ENCODE data around the gene LEUTX. TPM values are rescaled to one million over a fixed set of nuclear protein-coding genes. Genes with fewer than 3 reads are reported as not detected.

Gene LEUTX
- total RNA-seq, 1 donor from 2014 or later = not detected

- H3K27me3 Mint-ChIP-seq (ENCODE audit: low read depth) = no peaks in the 10 kb centered on the region
- H3K4me1 Mint-ChIP-seq (ENCODE audit: low read depth) = peaks cover 19% of the 10 kb centered on the region
- DNase-seq (ENCODE audit: low spot score) = no peak
- H3K36me3 Mint-ChIP-seq (ENCODE audit: low read depth) = peaks cover 45% of the 10 kb centered on the region
- intact Hi-C loops (cut with micrococcal nuclease) = no loop called here
- no peak overlapping the region for H3K4me3 Mint-ChIP-seq (ENCODE audit: low read depth)
- H3K9me3 Mint-ChIP-seq = no peaks in the 10 kb centered on the region
- no peak overlapping the region for H3K27ac Mint-ChIP-seq
Measured at GRCh38 chr19:39828015-39828653, 49.5 kb downstream of the LEUTX start.

GRCh38 chr19:39828654-39829032 is 50.0 kb downstream of the LEUTX start:
- Mint-ChIP-seq H3K36me3 (ENCODE audit: low read depth) (peaks cover 45% of the 10 kb centered on the region), H3K4me3 (ENCODE audit: low read depth) (no peak overlapping the region), H3K4me1 (ENCODE audit: low read depth) (peaks cover 19% of the 10 kb centered on the region), H3K27ac (no peak overlapping the region), H3K27me3 (ENCODE audit: low read depth) (no peaks in the 10 kb centered on the region), H3K9me3 (no peaks in the 10 kb centered on the region)
- intact Hi-C loops (cut with micrococcal nuclease) = no loop called here
- DNase-seq (ENCODE audit: low spot score) = no peak

- Mint-ChIP-seq H3K36me3 (ENCODE audit: low read depth) (peaks cover 53% of the 10 kb centered on the region), H3K9me3 (no peaks in the 10 kb centered on the region), H3K4me3 (ENCODE audit: low read depth) (no peak overlapping the region), H3K27me3 (ENCODE audit: low read depth) (no peaks in the 10 kb centered on the region), H3K4me1 (ENCODE audit: low read depth) (peaks cover 27% of the 10 kb centered on the region), H3K27ac (no peak overlapping the region)
- no peak for DNase-seq (ENCODE audit: low spot score)
- intact Hi-C loops (cut with micrococcal nuclease) = loop anchor here (5.0 kb wide), 1 partner anchor 143 kb away; the partner anchor contains the start of gene PSMC4
Measured at GRCh38 chr19:39829702-39830275, 51.1 kb downstream of the LEUTX start.

- H3K27ac Mint-ChIP-seq = no peak overlapping the region
- intact Hi-C loops (cut with micrococcal nuclease) = loop anchor here (5.0 kb wide), 1 partner anchor 142 kb away; the partner anchor contains the start of gene PSMC4
- H3K27me3 Mint-ChIP-seq (ENCODE audit: low read depth) = no peaks in the 10 kb centered on the region
- peaks cover 56% of the 10 kb centered on the region for H3K36me3 Mint-ChIP-seq (ENCODE audit: low read depth)
- H3K4me1 Mint-ChIP-seq (ENCODE audit: low read depth) = peaks cover 28% of the 10 kb centered on the region
- H3K4me3 Mint-ChIP-seq (ENCODE audit: low read depth) = no peak overlapping the region
- DNase-seq (ENCODE audit: low spot score) = no peak
- no peaks in the 10 kb centered on the region for H3K9me3 Mint-ChIP-seq
Measured at GRCh38 chr19:39830406-39830805, 51.8 kb downstream of the LEUTX start.

- Mint-ChIP-seq H3K4me1 (ENCODE audit: low read depth) (peaks cover 28% of the 10 kb centered on the region), H3K27me3 (ENCODE audit: low read depth) (no peaks in the 10 kb centered on the region), H3K36me3 (ENCODE audit: low read depth) (peaks cover 56% of the 10 kb centered on the region), H3K4me3 (ENCODE audit: low read depth) (no peak overlapping the region), H3K9me3 (no peaks in the 10 kb centered on the region), H3K27ac (peak overlapping the region; percentile 36)
- intact Hi-C loops (cut with micrococcal nuclease) = loop anchor here (5.0 kb wide), 1 partner anchor 141 kb away; the partner anchor contains the start of gene PSMC4
- DNase-seq (ENCODE audit: low spot score) = no peak
Measured at GRCh38 chr19:39830847-39831246, 52.2 kb downstream of the LEUTX start.

- DNase-seq (ENCODE audit: low spot score) = no peak
- Mint-ChIP-seq H3K4me1 (ENCODE audit: low read depth) (peaks cover 28% of the 10 kb centered on the region), H3K36me3 (ENCODE audit: low read depth) (peaks cover 61% of the 10 kb centered on the region), H3K27ac (peak overlapping the region; percentile 54), H3K4me3 (ENCODE audit: low read depth) (peak overlapping the region; percentile 51), H3K27me3 (ENCODE audit: low read depth) (no peaks in the 10 kb centered on the region), H3K9me3 (no peaks in the 10 kb centered on the region)
- intact Hi-C loops (cut with micrococcal nuclease) = loop anchor here (5.0 kb wide), 1 partner anchor 141 kb away; the partner anchor contains the start of gene PSMC4
Measured at GRCh38 chr19:39831679-39832078, 53.0 kb downstream of the LEUTX start.

GRCh38 chr19:39832341-39833083 is 53.9 kb downstream of the LEUTX start:
- Mint-ChIP-seq H3K27ac (peak overlapping the region; percentile 54), H3K4me3 (ENCODE audit: low read depth) (peak overlapping the region; percentile 51), H3K36me3 (ENCODE audit: low read depth) (peaks cover 63% of the 10 kb centered on the region), H3K27me3 (ENCODE audit: low read depth) (no peaks in the 10 kb centered on the region), H3K9me3 (no peaks in the 10 kb centered on the region), H3K4me1 (ENCODE audit: low read depth) (peaks cover 28% of the 10 kb centered on the region)
- DNase-seq (ENCODE audit: low spot score) = no peak
- intact Hi-C loops (cut with micrococcal nuclease) = loop anchor here (1.0 to 5.0 kb wide), 2 partner anchors 8 to 140 kb away; partner anchors contain the start of gene PSMC4

- Mint-ChIP-seq H3K9me3 (no peaks in the 10 kb centered on the region), H3K27ac (peak overlapping the region; percentile 54), H3K27me3 (ENCODE audit: low read depth) (no peaks in the 10 kb centered on the region), H3K4me1 (ENCODE audit: low read depth) (peaks cover 28% of the 10 kb centered on the region), H3K36me3 (ENCODE audit: low read depth) (peaks cover 64% of the 10 kb centered on the region), H3K4me3 (ENCODE audit: low read depth) (peak overlapping the region; percentile 51)
- DNase-seq (ENCODE audit: low spot score) = no peak
- intact Hi-C loops (cut with micrococcal nuclease) = loop anchor here (1.0 to 5.0 kb wide), 2 partner anchors 9 to 139 kb away; partner anchors contain the start of gene PSMC4
Measured at GRCh38 chr19:39833160-39833463, 54.5 kb downstream of the LEUTX start.

- Mint-ChIP-seq H3K27me3 (ENCODE audit: low read depth) (no peaks in the 10 kb centered on the region), H3K36me3 (ENCODE audit: low read depth) (peaks cover 63% of the 10 kb centered on the region), H3K4me3 (ENCODE audit: low read depth) (peak within 1 kb of the TSS; percentile 76), H3K27ac (peak within 1 kb of the TSS; percentile 76), H3K9me3 (no peaks in the 10 kb centered on the region), H3K4me1 (ENCODE audit: low read depth) (peaks cover 23% of the 10 kb centered on the region)
- DNase-seq (ENCODE audit: low spot score) = peak; percentile 95
- intact Hi-C loops (cut with micrococcal nuclease) = loop anchor here (1.0 to 5.0 kb wide), 3 partner anchors 9 to 139 kb away; partner anchors contain the start of genes FBL and PSMC4
Measured at GRCh38 chr19:39833464-39834286, 55.0 kb downstream of the LEUTX start, which contains the start of gene DYRK1B. Gene DYRK1B, minus strand, starts transcription at chr19:39834162. Its CDS starts 2,295 bp downstream, at chr19:39831867.

- peak overlapping the region; percentile 76 for H3K4me3 Mint-ChIP-seq (ENCODE audit: low read depth)
- peak overlapping the region; percentile 76 for H3K27ac Mint-ChIP-seq
- intact Hi-C loops (cut with micrococcal nuclease) = loop anchor here (1.0 to 5.0 kb wide), 2 partner anchors 12 to 138 kb away; partner anchors contain the start of genes FBL and PSMC4
- H3K36me3 Mint-ChIP-seq (ENCODE audit: low read depth) = peaks cover 64% of the 10 kb centered on the region
- peaks cover 21% of the 10 kb centered on the region for H3K4me1 Mint-ChIP-seq (ENCODE audit: low read depth)
- H3K27me3 Mint-ChIP-seq (ENCODE audit: low read depth) = no peaks in the 10 kb centered on the region
- no peak for DNase-seq (ENCODE audit: low spot score)
- H3K9me3 Mint-ChIP-seq = no peaks in the 10 kb centered on the region
Measured at GRCh38 chr19:39834287-39834841, 55.7 kb downstream of the LEUTX start.
